ENCODE data around the gene CWH43.
"Not testable (repeated sequence)": the region's sequence is repeated elsewhere in the genome, so short reads cannot be mapped to it uniquely, and the experiment has no call there.

Gene CWH43

DNA sequence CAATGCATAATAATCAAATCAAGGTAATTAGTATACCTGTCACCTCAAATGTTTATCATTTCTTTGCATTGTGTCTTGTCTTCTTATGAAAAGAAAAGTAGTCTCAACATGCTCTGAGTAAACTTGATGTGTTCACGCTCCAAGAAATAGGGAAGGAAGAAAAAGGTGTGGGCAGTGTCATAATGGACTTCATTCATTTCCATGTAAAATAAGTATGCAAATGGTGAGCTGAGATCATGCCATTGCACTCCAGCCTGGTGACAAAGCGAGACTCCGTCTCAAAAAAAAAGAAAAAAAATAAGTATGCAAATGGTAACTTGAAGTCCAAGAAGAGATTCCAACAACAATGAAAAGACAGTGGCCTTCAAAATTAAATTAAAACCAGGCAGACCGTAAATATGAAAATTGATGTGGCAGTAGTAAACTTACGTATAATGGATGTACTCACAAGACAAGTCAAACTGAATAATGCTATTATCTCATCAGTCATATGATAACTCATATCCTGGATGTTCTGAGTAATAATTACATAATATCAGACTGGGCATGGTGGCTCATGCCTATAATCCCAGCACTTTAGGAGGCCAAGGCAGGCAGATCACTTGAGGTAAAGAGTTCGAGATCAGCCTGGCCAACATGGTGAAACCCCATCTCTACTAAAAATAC lies 6.0 kb upstream of the CWH43 start:
- DNase-seq: no peak

DNA sequence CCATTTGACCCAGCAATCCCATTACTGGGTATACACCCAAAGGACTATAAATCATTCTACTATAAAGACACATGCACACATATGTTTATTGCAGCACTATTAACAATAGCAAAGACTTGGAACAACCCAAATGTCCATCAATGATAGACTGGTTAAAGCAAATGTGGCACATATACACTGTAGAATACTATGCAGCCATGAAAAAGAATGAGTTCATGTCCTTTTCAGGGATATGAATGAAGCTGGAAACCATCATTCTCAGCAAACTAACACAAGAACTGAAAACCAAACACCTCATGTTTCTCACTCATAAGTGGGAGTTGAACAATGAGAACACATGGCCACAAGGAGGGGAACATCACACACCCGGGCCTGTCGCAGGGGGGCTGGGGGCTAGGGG lies 2.1 kb upstream of the CWH43 start:
- not testable (repeated sequence) for DNase-seq

DNA sequence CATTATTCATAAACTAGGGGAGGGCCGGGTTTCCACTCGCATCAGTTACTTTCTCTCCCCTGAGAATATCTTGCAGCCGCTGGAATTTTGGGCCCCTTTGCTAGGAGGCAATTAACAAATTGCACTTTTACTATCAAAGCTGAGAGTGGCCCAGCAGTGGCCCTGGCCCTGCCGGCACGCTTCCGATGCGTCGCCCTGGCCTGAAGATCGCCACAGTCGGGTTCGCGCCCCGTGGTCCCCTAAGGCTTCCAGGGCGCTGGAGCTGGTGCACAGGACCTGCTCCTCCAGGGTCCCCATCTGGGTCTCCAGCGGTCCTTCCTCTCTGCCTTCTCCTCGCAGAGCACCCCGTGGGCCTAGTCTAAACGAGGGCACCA lies 486 bp upstream of the CWH43 start:
- DNase-seq: no peak

DNA sequence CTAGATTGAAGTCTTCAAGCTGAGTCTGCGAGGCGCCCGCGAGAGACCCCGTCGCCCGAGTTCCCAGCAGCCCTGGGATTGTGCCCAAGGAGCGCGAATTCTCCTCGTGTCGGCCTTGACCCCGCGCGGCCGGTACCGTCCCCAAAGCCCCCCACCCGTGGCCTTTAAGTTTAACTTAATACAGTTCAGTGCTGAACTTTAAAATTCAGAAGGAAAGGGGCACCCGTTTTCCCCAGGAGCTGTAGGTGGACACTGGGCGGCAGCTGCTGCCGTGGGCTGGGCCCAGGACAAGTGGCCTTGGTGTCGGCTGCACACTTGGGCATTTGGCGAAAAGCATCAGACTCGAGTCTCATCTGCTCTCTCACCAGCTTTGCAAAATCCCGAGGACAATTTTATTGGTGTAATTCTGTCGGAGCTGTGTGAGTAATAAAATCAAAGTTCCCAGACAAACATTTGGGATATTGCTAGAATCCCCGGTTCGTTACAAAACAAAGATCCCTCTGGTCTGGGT lies 634 bp downstream of the CWH43 start:
- no peak for DNase-seq

DNA sequence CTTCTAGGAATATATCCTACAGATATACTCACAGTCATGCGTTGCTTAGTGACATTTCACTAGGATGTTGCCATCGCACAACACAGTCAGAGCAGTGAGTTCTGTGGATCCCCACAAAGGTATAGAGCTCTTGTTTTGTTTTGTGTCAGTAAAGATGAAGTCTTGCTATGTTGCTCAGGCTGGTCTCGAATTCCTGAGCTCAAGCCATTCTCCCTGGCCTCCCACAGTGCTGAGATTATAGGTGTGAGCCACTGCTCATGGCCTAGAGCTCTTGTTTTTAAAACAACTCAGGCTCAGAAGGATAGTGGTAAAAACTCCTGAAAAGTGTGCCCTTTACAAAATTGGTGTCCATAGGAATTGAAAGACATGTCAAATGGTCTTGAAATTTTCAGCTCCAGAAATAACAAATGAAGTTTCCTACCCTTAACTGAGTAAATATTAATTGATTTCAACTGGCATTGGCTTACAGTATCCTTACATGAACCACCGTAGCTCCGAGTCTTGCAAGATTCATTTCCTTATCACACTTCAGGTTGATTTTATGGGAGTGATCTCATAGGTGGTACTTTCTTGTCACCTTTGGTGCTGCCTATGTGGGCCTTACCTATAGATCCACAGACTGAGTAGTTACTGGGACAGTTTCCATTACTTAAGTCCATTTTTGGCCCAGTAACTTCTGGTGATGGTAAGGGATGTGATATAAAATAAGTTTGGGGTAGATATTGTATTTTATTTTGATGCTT lies 3.6 kb downstream of the CWH43 start:
- DNase-seq: no peak

DNA sequence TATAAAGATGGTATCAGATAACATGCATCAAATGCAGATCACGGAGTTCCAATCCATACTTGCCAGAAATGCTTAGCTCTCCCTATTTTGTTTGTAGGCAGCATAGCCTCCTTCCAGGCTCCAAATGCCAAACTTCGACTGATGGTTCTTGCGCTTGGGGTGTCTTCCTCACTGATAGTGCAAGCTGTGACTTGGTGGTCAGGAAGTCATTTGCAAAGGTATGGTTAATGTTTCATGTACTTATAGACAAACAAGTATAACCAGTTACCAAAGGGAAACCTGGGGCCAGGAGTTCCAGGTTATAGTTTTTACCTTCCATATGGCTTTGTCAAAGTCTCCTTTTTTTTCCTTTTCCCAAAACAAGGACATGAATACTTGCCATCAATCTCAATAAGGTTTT lies 5.3 kb downstream of the CWH43 start:
- no peak for DNase-seq

DNA sequence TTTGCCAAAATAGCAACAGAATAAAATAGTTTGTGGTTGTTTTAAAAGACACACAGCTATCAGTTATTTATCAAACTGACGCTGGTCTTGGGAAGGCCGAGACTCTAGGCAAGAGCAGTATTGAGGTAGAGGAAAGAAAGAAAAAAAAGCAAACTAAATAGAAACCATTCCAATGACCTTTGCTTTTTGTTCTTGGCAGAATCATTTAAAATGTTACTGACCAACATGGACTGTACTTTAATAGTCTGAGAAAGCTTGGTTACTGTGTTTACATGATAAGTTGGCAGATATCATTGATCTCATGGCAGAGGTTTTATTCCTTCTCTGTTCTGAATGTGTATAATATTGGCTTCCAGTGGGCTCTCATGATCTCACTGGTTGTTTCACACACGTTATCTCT lies 11.9 kb downstream of the CWH43 start:
- DNase-seq: no peak

DNA sequence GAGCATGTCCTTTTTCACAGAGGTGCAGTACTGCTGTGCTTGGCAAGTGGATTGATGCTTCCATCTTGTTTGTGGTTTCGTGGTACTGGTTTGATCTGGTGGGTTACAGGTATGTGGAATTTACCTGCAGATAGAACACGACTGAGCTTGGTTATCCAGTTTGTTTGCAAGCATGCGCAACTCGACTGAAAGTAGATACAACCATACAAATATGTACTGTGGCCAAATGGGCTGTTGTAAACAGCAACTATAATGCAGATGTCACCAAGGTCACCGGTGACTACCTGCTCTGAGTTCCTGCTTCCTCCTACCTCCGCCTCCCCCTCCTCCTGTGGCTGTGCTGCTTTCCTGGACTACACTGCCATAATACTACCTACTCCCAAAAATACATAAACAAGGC lies 12.4 kb downstream of the CWH43 start:
- DNase-seq: no peak

DNA sequence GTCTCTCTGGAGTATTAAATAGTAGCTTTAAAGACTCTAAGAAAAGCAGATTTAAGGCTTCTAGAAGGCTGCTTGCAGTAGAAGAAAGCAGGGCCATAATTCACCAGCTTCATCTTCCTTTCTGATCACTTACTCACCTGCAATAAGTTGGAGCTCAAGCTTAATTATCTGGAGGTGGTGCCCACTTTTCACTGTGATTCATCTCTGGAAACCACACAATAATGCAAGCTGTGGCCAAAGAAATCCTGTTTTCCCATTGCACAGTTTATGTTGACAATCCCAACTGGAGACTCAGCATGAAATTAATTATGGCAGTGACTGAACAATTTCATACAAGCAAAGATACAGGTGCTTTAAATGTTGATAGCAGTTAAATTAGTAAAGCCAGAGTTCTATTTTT lies 14.7 kb downstream of the CWH43 start:
- no peak for DNase-seq

DNA sequence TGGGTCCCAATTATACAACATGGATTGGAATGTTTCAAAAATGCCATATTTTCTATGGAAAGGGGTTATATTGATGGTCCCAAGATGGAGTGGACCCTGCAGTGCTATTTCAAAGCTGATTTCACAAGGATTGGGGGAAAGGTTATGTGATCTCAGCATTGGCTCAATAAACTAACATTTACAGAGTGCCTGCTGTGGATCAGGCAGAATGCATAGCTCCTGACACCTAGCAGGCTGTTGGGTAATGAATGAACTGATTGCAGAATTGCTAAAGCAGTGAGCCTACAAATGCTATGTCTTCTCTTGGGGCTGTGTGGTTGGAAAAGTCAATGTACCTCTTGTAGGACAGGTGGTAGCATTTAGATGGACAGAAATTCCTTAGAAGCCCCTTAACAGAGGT lies 16.9 kb downstream of the CWH43 start:
- DNase-seq: no peak

DNA sequence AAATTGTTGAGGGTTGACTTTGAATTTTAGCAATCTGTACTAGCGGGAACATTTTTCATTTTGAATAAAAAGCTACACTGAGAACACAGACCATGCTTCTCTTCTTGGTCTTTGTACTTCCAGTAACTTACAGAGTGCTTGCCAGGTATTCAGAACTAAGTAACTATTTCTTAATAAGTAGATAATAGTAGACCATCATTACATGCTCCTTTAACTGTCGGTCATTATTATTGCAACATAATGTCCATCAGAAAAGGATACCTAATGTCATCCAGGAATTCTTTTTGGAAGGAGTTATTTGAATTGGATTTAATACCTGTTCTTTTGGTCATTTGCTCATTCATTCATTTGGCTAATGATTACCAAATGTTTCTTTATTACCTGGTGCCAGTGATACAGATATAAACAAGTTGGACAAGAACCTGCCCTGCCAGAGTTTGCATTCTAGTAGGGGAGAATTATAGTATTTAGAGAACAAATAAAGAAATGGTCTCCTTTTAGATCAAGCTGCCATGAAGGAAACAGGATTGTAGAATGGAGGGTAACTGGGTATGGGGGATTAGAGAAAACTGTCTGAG lies 32.7 kb downstream of the CWH43 start:
- no peak for DNase-seq

DNA sequence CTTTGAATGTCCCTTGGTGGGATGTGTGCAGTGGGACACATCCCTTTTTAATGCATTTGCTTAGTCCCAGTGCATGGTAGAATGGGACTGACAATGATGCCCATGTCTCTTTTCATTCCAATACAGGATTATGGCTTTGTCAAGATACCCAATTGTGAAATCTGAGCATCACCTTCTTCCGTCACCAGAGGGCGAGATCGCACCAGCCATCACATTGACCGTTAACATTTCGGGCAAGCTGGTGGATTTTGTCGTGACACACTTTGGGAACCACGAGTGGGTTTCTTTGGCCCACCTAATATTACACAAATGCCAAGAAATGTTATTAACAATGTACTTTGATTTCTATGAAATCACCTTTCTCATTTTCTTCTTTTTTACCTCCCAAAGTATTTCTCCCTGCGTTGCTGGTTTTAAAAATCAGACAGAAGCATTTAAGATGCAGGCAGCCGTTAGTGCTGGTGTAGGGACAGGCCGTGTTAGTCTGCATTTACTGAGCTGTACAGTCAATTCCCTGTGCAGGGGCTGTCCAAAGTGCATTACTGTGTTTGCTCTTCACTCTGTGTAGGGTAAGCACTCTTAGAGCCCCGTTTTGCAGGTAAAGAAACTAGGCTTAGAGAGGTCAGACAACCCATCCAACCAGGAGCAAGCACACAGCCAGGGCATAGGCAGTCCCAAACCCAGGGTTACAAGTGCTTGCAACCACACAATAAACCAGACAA lies 46.5 kb downstream of the CWH43 start:
- DNase-seq: no peak

DNA sequence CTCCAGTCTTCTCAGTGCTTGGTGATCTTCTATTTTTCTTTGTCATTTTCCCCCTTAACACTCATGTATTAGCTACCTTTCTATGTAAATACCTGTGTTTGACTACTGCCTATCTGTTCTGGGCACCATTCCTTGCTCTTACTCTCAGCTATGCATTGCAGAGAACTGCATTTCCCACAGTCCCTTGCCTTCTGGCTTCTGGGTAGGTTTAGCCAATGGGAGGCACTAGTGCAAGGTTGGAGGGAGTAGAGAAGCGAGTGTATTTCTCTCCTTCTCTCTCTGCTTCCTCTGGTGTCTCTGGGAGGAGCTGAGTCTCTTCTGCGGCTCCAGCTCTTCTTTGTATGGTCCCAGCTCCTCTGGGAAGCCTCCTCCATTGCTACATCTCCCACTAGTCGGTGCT lies 50.5 kb downstream of the CWH43 start:
- DNase-seq: no peak

DNA sequence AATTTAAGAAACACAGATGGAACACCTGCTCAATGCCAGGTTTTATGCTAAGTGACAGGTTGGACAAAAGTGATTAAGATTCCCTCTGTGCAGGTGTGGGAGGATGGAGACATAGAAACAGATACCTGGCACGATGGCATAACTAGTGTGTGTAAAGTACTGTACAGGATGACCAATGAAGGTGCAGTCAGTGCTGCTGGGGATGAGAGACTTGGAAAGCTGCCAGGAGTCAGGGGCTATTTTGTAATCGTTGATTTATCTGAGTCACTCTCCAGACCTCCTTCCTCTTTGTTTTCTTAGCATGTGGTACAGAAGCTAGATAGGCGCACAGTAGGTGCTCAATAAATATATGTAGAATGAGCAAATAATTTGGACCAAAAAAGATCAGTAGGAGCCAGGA lies 58.2 kb downstream of the CWH43 start:
- DNase-seq: no peak

DNA sequence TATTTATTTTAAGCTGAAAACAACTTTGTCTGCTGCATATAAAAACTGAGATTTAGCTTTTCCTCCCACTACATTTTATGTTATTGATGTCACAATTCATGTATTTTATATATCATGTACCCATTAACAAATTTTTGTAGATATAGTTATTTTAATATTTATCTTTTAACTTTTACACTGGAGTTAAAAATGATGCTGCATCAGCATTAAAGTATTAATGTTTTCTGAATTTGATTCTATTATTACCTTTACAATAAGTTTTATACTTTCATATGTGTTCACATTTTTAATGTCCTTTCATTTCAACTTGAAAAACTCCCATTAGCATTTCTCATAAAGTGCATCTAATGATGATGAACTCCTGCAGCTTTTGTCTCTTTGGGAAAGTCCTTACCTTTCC lies 72.2 kb downstream of the CWH43 start:
- DNase-seq: no peak

DNA sequence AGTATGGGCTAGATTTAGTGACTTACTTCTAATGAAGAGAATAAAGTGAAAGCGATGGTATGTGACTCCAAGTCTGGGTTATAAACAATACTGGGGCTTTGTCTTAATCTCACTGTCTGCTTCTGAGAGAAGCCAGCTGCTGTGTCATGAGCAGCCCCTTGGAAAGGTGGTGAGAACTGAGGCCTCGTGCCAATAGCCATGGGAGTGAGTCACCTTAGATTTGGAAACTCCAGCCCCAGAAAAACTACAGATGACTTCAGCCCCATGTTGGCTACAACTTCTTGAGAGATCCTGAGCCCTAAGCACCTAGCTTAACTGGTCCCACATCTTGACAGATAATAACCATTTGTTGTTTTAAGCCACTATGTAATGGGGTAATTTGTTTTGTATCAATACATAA lies 77.6 kb downstream of the CWH43 start:
- DNase-seq: no peak

DNA sequence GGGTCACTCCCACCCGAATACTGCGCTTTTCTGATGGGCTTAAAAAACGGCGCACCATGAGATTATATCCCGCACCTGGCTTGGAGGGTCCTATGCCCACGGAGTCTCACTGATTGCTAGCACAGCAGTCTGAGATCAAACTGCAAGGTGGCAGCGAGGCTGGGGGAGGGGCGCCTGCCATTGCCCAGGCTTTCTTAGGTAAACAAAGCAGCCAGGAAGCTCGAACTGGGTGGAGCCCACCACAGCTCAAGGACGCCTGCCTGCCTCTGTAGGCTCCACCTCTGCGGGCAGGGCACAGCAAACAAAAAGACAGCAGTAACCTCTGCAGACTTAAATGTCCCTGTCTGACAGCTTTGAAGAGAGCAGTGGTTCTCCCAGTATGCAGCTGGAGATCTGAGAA lies 86.1 kb downstream of the CWH43 start:
- DNase-seq: not testable (repeated sequence)

DNA sequence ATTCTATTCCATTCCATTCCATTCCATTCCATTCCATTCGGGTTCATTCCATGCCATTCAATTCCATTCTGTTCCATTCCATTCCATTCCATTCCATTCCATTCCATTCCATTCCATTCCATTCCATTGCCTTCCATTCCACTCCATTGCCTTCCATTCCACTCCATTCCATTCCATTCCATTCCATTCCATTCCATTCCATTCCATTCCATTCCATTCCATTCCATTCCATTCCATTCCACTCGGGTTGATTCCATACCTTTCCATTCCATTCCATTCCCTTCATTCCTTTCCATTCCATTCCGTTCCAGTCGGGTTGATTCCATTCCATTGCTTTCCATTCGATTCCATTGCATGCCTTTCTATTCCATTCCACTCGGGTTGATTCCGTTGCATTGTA lies 105.8 kb downstream of the CWH43 start:
- not testable (repeated sequence) for DNase-seq

DNA sequence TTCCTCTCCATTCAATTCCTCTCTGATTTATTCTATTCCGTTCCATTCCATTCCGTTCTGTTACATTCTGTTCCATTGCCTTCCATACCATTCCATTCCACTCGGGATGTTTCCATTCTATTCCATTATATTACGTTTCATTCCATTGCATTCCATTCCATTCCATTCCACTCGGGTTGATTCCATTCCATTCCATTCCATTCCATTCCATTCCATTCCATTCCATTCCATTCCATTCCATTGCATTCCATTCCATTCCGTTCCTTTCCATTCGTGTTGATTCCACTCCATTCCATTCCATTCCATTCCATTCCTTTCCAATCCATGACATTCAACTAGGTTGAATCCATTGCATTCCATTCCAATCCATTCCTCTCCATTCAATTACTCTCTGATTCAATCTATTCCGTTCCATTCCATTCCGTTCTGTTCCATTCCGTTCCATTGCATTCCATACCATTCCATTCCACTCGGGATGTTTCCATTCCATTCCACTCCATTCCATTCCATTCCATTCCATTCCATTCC lies 106.6 kb downstream of the CWH43 start:
- DNase-seq: not testable (repeated sequence)

DNA sequence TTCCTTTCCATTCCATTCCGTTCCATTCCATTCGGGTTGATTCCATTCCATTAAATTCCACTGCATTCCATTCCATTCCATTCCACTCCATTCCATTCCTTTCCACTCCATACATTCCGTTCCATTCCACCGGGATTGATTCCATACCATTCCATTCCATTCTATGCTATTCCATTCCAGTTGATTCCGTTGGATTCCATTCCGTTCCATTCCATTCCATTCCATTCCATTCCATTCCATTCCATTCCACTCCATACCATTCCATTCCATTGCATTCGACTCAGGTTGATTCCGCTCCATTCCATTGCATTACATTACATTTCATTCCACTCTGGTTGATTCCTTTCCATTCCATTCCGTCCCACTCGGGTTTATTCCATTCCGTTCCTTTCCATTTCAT lies 110.1 kb downstream of the CWH43 start:
- not testable (repeated sequence) for DNase-seq

DNA sequence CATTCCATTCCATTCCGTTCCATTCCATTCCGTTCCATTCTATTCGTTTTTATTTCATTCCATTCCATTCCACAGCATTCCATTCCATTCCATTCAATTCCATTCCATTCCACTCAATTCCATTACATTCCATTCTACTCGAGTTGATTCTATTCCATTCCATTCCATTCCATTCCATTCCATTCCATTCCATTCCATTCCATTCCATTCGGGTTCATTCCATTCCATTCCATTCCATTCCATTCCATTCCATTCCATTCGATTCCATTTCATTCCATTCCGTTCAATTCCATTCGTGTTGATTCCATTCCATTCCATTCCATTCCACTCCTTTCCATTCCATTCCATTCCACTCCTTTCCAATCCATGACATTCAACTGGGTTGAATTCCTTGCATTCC lies 110.6 kb downstream of the CWH43 start:
- DNase-seq: not testable (repeated sequence)

DNA sequence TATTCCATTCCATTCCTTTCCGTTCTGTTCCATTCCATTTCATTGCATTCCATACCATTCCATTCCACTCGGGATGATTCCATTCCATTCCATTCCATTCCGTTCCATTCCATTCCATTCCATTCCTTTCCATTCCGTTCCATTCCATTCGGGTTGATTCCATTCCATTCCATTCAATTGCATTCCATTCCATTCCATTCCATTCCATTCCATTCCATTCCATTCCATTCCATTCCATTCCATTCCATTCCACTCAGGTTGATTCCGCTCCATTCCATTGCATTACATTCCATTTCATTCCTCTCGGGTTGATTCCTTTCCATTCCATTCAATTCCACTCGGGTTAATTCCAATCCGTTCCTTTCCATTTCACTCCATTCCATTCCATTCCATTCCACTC lies 111.0 kb downstream of the CWH43 start:
- DNase-seq: not testable (repeated sequence)

DNA sequence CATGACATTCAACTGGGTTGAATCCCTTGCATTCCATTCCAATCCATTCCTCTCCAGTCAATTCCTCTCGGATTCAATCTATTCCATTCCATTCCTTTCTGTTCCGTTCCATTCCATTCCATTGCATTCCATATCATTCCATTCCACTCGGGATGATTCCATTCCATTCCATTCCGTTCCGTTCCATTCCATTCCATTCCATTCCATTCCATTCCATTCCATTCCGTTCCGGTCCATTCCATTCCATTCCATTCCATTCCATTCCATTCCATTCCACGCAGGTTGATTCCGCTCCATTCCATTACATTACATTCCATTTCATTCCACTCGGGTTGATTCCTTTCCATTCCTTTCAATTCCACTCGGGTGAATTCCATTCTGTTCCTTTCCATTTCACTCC lies 111.4 kb downstream of the CWH43 start:
- not testable (repeated sequence) for DNase-seq
